Ishikawa (cell line): ENCODE results near the gene CTNNA3.

ENCODE experiments used
- CEBPB ChIP-seq: IDR thresholded peaks from 2 replicates; pipeline ENCODE4 v1.6.1; 2012
- CREB1 ChIP-seq: IDR thresholded peaks from 2 replicates; pipeline ENCODE4 v1.6.1; 2012; ENCODE audit warnings: low read depth
- EGR1 ChIP-seq: IDR thresholded peaks from 2 replicates; pipeline ENCODE4 v1.6.1; 2012
- EP300 ChIP-seq: IDR thresholded peaks from 2 replicates; pipeline ENCODE4 v1.6.1; 2012; ENCODE audit warnings: borderline replicate concordance
- FOXM1 ChIP-seq: IDR thresholded peaks from 2 replicates; pipeline ENCODE4 v1.6.1; 2012; ENCODE audit warnings: low read depth, borderline replicate concordance
- MAX ChIP-seq: IDR thresholded peaks from 2 replicates; pipeline ENCODE4 v1.6.1; 2012
- NFIC ChIP-seq: IDR thresholded peaks from 2 replicates; pipeline ENCODE4 v1.6.1; 2012
- RAD21 ChIP-seq: IDR thresholded peaks from 2 replicates; pipeline ENCODE4 v1.6.1; 2012; ENCODE audit warnings: low read depth
- REST ChIP-seq: IDR thresholded peaks from 2 replicates; pipeline ENCODE4 v1.6.1; 2012; ENCODE audit warnings: low read depth, mild to moderate bottlenecking
- TAF1 ChIP-seq: IDR thresholded peaks from 2 replicates; pipeline ENCODE4 v1.6.1; 2012; ENCODE audit warnings: low read depth, mild to moderate bottlenecking
- TCF12 ChIP-seq: IDR thresholded peaks from 2 replicates; pipeline ENCODE4 v1.6.1; 2012; ENCODE audit warnings: low read depth
- TEAD4 ChIP-seq: IDR thresholded peaks from 2 replicates; pipeline ENCODE4 v1.6.1; 2012
- USF1 ChIP-seq: IDR thresholded peaks from 2 replicates; pipeline ENCODE4 v1.6.1; 2012
- YY1 ChIP-seq: IDR thresholded peaks from 2 replicates; pipeline ENCODE4 v1.6.1; 2012; ENCODE audit warnings: low read depth
- ZBTB7A ChIP-seq: IDR thresholded peaks from 2 replicates; pipeline ENCODE4 v1.6.1; 2012; ENCODE audit warnings: low read depth

Gene CTNNA3

GRCh38 chr10:65903620-65904019 lies 1792.4 kb downstream of the CTNNA3 start:
- TF ChIP-seq CEBPB (no peak), ZBTB7A (no peak), EGR1 (no peak), TAF1 (no peak), CREB1 (no peak), REST (no peak), EP300 (no peak), FOXM1 (no peak), YY1 (no peak), TCF12 (no peak), NFIC (no peak), MAX (no peak), TEAD4 (no peak), RAD21 (no peak), USF1 (no peak)

GRCh38 chr10:65900271-65900670 lies 1795.7 kb downstream of the CTNNA3 start:
- TF ChIP-seq EP300 = no peak
- no peak for TF ChIP-seq CEBPB
- TF ChIP-seq YY1 = no peak
- TF ChIP-seq MAX = no peak
- TF ChIP-seq TEAD4 = no peak
- no peak for TF ChIP-seq RAD21
- no peak for TF ChIP-seq ZBTB7A
- TF ChIP-seq FOXM1 = no peak

- TF ChIP-seq EP300 (no peak), TEAD4 (no peak), NFIC (no peak), CREB1 (no peak), RAD21 (no peak), FOXM1 (no peak), CEBPB (no peak), TAF1 (no peak), TCF12 (no peak), ZBTB7A (no peak), REST (no peak), EGR1 (no peak), MAX (no peak), USF1 (no peak)
Measured at GRCh38 chr10:65898055-65898454, 1797.9 kb downstream of the CTNNA3 start.

- TF ChIP-seq TAF1 (no peak), FOXM1 (no peak)
Measured at GRCh38 chr10:65894961-65895360, 1801.0 kb downstream of the CTNNA3 start.

- TF ChIP-seq NFIC (no peak), EGR1 (no peak), MAX (no peak), TCF12 (no peak), TEAD4 (no peak), USF1 (no peak), EP300 (no peak), YY1 (no peak), CEBPB (no peak), RAD21 (no peak)
Measured at GRCh38 chr10:65894379-65894778, 1801.6 kb downstream of the CTNNA3 start.

- TF ChIP-seq MAX (no peak), RAD21 (no peak), YY1 (no peak), TEAD4 (no peak), ZBTB7A (no peak), USF1 (no peak), EGR1 (no peak), NFIC (no peak), FOXM1 (no peak), CEBPB (no peak), CREB1 (no peak)
Measured at GRCh38 chr10:65893676-65894075, 1802.3 kb downstream of the CTNNA3 start.
